HG03064 (cell line): ENCODE measurements around the gene SPIN1.

Experiments
- ATAC-seq: cut with Tn5 transposase; IDR thresholded peaks from one replicate; pipeline ENCODE4 v1.9.1; 2021; ENCODE audit warnings: low read depth; ENCODE audit not compliant: unreplicated experiment

Gene SPIN1

DNA sequence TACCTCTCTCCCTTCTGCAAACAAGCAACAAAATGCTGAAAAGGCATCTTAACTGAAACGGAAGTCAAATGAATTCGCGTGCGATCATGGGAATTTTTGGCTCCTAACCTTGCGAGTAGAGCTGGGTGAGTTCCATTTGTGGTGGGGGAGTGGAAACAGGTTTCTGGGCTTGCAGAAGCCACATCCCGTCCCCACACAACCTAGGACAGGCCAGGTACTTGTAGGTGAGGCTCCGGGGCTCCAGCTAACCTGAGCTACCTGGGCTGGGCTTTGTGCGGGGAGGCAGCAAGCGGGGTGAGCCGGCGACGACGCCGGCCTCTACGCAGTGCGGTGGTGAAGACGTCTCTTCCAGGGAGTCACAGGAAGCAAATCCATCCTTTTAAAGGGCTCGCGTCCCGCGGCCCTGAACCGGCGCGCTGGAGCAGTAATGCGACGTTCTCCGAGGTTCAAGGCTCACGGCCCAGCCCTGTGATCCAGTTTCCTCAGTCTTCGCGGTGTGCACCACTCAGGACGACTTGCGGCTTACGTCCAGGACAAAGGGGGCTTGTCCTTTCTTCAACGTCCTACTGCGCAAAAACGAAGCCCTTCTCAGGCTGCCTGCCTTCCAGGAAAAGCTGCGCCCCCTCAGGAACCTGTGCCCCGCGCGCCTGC, 567 bp upstream of the SPIN1 start:
- peak; percentile 9 for ATAC-seq

DNA sequence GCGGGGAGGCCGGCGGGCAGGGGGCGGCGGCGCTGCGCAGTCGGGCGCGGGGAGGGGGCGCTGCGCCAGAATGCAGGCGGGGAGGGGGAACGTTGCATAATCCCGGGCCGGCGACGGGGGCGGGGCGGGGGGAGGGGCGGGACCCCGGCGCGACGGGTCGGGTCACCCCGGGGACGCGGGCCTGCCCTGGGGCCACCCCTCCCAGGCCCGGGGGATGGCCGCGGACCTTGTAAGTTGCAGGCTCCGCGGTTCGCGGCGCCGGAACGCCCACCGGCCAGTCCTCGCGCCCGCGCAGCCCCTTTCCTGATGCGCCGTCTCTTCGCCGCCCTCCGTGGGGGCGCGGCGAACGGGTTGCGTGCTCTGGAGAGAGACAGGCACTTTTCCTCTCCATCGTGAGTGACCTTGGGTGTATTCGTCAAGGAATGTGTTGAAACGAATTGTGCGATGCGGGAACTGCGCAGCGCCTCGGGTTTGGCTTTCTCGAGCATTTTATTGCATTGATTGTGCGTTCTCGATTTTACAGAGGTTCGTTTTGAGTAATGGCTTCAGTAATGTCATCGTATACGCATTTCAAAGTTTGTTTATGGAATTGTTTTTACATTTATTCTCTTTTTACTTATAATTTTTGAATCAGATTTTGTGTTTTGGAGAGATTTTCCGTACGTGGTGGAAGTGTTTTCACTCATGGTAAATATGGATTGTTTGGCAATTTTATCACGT, 802 bp downstream of the SPIN1 start:
- peak; percentile 13 for ATAC-seq

DNA sequence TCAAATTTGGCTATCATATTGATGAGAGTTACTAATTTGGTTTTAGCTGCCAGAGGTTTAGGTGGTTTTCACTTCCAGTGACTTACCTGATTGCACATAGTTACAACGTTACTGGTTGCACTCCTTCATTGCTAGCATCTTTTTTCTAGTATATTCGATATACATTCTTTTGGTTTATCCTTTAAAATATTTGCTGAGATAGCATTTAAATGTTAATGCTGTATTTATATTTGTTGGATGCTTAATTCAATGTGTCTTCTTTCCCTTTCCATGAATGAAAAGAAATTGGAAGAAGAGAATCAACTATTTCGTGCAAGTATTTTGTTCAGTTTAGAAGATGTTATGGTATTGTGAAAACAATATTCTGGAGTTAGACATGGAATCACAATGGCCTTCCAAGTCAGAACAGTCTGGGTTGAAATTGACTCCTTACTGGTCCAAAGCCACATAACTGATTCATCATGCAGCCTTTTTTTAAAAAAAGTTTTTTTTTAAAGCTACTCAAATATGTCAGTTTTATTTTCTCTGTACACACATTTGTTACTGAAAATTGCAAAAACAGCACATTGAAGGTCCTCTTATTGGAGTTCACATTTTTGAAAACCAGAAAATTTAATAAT, 2.2 kb downstream of the SPIN1 start:
- ATAC-seq, result no peak

DNA sequence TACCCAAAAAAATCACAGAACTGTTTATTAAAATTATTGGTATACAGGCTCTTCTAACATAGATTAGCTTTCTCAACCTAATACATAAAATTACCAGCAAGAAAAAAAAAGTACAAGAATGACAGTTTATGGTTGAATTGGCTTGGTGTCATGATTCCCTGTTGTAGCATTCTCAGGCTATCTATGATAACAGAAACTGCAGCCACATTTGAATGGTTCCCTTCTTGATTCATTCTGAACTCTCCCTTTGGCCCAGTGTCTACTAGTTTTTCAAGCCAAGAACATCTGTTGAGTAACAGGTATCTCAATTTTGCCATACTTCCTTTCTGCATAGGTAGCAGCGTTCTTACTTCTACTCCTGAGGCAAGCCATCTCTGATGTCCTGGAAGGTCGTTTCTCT, 3.0 kb downstream of the SPIN1 start:
- no peak for ATAC-seq

DNA sequence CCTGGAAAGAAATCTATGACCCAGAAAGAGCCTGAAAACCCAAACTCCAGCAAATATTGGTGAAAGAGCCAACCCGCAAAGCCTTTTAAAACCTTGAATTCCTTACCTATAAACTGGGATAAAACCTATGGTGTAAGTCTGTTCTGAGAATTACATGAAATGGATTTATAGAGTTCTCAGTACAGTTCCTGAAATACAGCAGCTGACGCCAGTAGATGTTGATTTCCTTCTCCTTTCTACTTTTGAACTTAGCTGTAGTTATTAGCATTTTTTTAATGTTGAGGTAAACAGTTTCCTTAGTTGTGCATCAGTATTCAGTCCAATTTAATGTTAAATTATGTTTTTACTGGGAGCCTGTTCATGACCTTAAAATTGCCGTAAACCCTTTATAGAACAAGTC, 3.7 kb downstream of the SPIN1 start:
- no peak for ATAC-seq

DNA sequence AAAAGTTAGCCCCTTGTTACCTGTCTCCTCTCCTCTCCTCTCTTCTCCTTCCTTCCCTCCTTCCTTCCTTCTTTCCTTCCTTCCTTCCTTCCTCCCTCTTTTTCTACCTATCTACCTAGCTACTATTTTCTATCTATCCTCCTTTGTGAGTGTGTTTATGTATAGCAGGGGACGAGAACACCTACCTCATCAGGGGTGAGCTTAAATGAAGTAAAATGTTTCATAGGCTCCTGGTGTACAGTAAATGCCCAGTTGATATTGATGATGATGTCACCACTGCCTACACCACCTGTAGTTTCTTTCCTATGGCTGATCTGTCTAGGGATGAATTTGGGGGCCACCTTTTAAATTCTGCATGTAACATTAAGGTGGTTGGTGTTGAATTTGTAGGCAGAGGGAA, 4.3 kb downstream of the SPIN1 start:
- ATAC-seq, result no peak

- no peak for ATAC-seq
Observed at GRCh38 chr9:88396836-88397577, 8.8 kb downstream of the SPIN1 start.

GRCh38 chr9:88398016-88398415, 9.8 kb downstream of the SPIN1 start:
- no peak for ATAC-seq

- no peak for ATAC-seq
Observed at GRCh38 chr9:88399966-88400365, 11.7 kb downstream of the SPIN1 start.

GRCh38 chr9:88403340-88403739, 15.1 kb downstream of the SPIN1 start:
- ATAC-seq, result no peak

DNA sequence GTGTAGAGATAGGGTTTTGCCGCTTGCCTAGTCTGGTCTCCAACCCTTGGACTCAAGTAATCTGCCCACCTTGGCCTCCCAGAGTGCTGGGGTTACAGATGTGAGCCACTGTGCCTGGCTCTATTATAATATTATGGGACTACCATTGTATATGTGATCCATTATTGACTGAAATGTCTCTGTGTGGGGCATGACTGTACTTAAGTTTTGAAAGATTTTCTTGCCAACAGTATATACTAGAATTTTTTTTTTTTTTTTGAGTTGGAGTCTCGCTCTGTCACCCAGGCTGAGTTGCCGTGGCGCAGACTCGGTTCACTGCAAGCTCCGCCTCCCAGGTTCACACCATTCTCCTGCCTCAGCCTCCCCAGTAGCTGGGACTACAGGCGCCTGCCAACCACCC, 17.8 kb downstream of the SPIN1 start:
- ATAC-seq, result no peak

- ATAC-seq, result no peak
Observed at GRCh38 chr9:88411471-88411870, 23.2 kb downstream of the SPIN1 start.

DNA sequence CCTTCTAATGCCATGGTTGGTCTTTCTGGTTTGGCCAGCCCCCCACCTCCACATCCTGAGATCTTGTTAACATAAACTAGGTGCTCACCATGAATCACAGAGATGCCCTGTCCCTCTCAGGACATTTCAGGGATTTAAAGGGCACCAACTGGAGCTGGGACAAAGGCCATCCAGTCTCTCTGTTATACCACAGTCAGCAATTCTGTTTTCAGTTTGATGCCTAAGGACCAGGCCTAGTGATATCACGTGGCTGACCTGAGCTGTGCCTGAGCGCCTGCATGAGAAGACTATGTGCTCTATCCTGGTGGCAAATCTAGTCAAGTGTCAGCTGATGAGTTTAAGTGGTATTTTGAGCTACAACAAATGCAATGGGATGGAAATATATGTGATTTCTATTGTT, 26.1 kb downstream of the SPIN1 start:
- no peak for ATAC-seq

GRCh38 chr9:88418025-88418424, 29.8 kb downstream of the SPIN1 start:
- ATAC-seq, result no peak

GRCh38 chr9:88418715-88419540, 30.7 kb downstream of the SPIN1 start:
- no peak for ATAC-seq

DNA sequence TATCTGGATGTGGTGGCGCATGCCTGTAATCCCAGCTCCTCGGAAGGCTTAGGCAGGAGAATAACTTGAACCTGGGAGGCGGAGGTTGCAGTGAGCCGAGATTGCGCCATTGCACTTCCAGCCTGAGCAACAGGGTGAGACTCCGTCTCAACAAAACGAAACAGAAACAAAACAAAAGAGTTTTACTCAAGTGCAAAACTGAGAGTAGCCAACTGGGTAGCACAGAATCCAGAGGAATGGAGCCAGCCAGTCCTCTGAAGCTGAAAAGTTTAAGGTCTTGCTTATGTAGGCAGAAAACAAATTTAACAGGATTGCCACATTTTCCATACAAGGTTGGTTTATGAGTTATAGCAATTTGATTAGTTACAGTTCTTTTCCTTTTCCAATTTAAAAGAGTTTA, 32.0 kb downstream of the SPIN1 start:
- no peak for ATAC-seq

DNA sequence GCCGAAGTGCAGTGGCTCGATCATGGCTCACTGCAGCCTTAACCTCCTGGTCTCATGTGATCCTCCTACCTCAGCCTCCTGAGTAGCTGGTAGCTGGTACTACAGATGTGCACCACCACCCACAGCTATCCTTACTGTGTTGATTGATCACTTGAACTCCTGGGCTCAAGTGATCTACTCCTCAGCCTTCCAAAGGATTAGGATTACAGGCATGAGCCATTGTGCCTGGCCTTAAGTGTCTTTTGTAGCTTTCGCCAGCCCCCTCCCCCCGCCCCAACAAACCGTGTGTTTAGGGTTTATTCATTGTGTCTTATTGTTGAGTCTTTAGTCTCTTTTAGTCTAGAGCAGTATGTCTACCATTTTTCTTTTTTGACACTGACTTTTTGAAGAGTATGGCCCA, 33.1 kb downstream of the SPIN1 start:
- ATAC-seq, result no peak

GRCh38 chr9:88425538-88425950, 37.3 kb downstream of the SPIN1 start:
- ATAC-seq, result no peak

GRCh38 chr9:88426651-88427050, 38.4 kb downstream of the SPIN1 start:
- ATAC-seq, result no peak

DNA sequence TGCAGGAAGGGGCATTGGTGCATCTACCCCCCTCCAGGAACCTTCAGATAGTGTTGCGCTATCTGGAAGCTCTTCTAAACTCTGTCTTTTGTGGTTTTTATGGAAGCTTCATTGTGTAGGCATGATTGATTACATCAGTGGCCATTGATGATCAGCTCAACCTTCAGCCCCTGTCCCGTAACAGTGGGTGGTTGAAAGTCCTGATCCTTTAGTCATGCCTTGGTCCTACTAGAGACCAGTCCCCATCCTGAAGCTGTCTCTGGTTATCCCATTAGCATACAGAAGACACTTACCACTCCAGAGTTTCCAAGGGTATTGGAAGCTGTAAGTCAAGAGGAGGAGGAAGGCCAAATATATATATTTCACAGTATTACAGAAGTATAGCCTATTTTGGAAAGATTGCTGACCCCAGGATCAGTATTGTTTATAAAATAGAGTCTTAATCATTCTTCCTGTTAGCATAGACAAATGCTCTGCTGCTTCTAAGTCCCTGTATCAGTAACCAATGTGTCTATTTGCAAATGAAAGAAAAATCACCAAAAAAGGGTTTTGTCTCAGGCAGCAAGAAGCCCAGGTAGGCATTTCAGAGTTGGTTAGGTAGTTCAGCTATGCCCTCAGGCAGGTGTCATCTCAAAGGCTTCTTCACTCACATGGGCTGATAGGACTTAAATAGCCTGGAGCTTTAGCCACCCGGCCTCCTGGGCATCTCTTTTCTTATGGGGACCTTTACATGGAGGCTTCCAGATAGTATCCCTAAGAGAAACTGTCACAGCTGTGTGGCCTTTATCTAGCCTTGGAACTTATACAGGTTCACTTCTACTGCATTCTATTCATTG, 41.6 kb downstream of the SPIN1 start:
- ATAC-seq, result no peak
